NT2/D1 (cell line): ENCODE measurements around the gene ARFGAP3.

ENCODE experiments used
- DNase-seq: peaks from one replicate; pipeline ENCODE4 v3.0.0-alpha.2; 2011; ENCODE audit warnings: low read depth, low spot score
- H3K27me3 ChIP-seq: 2 replicates; pipeline ENCODE4 v1.6.0; 2011; ENCODE audit warnings: mild to moderate bottlenecking; ENCODE audit not compliant: insufficient read length, insufficient read depth
- H3K36me3 ChIP-seq: 2 replicates; pipeline ENCODE4 v1.6.1; 2011; ENCODE audit warnings: mild to moderate bottlenecking, low read length, mixed read lengths; ENCODE audit not compliant: insufficient read depth, insufficient read length
- H3K4me1 ChIP-seq: 2 replicates; pipeline ENCODE4 v1.5.1; 2011; ENCODE audit not compliant: insufficient read depth, insufficient read length
- H3K4me3 ChIP-seq: 2 replicates; pipeline ENCODE4 v1.5.1; 2011; ENCODE audit warnings: low read depth; ENCODE audit not compliant: insufficient read length
- H3K9ac ChIP-seq: 2 replicates; pipeline ENCODE4 v1.6.0; 2011; ENCODE audit warnings: low read depth; ENCODE audit not compliant: insufficient read length
- H3K9me3 ChIP-seq: 2 replicates; pipeline ENCODE4 v1.5.1; 2011; ENCODE audit warnings: mild to moderate bottlenecking, low read length; ENCODE audit not compliant: insufficient read depth
- SUZ12 ChIP-seq: IDR thresholded peaks from 2 replicates; pipeline ENCODE4 v1.6.1; 2011; ENCODE audit not compliant: insufficient read length, insufficient read depth; ENCODE audit errors: extremely low read depth
- YY1 ChIP-seq: IDR thresholded peaks from 2 replicates; pipeline ENCODE4 v1.6.1; 2011; ENCODE audit not compliant: insufficient read length, insufficient read depth
- ZNF274 ChIP-seq: IDR thresholded peaks from 2 replicates; pipeline ENCODE4 v1.6.1; 2011; ENCODE audit warnings: mild to moderate bottlenecking, low read depth, low read length

Gene ARFGAP3

DNA sequence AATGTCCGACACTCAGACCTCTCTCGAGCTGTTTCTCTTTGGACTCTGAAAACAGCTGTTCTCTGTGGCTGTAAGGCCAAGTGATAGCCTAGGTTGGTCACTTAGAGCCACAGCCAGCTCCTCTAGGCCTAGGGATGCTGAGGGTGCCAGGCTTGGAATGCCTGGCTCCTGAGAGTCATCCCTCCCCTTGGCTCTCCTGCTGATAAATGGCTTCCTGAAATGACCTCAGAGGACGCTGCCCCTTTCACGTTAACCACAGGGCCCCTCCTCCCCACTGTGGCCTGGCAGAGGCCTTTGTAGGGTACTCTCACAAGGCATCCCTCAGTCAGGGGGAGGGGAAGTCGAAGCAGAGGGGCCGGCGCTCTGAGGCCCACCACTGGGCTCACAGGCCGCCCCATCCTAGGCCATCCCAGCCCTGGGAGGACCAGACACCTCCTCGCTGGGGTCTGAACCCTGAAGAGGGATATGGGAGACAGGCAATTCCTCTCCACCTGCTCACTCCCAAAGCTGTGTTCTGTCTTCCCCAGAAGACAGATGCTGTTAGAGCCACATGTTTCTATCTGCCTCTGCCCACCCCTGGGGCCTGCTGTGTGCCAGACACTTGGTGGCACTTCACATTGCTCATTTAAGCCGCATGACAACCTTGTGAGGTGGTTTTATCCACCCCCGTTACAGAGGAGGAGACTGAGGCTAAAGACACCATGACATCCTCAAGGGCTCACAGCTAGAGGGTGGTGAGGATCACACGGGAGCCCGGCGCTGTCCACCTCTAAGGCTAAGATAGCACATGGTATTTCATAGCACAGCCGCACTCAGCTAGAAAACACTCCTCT is 50.9 kb downstream of the ARFGAP3 start:
- peaks cover 5% of the 10 kb centered on the region for H3K4me1 ChIP-seq
- H3K4me3 ChIP-seq, result no peak overlapping the region
- no peak for DNase-seq
- TF ChIP-seq YY1 (no peak), SUZ12 (no peak), ZNF274 (no peak)
- H3K9me3 ChIP-seq, result no peaks in the 10 kb centered on the region
- H3K36me3 ChIP-seq, result peaks cover 45% of the 10 kb centered on the region
- no peak overlapping the region for H3K9ac ChIP-seq
- H3K27me3 ChIP-seq, result no peaks in the 10 kb centered on the region

- no peak for TF ChIP-seq ZNF274
- TF ChIP-seq YY1, result no peak
- no peak for TF ChIP-seq SUZ12
- peaks cover 5% of the 10 kb centered on the region for H3K4me1 ChIP-seq
- no peak for DNase-seq
- peaks cover 45% of the 10 kb centered on the region for H3K36me3 ChIP-seq
- H3K27me3 ChIP-seq, result no peaks in the 10 kb centered on the region
- no peak overlapping the region for H3K4me3 ChIP-seq
- H3K9me3 ChIP-seq, result no peaks in the 10 kb centered on the region
- no peak overlapping the region for H3K9ac ChIP-seq
Observed at GRCh38 chr22:42805016-42805997, 51.8 kb downstream of the ARFGAP3 start.

DNA sequence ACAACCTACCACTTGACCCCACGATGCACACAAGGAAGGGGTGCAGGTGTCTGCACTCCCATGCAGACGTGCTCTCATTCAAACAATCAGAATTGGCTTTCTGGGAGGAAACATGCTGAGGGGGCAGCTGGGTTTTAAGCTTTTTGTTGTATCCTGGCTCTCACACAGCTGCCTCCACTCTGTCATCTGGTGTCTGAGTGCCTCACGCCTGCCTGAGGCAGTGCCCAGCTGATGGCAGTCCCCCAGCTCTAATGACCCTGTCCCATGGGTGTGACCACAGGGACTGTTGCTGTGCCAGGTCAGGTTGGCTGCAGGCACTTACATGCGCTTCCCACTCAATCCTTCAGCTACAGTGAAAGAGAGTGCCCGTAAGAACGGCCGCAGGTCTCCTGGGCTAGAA is 53.7 kb downstream of the ARFGAP3 start:
- no peaks in the 10 kb centered on the region for H3K27me3 ChIP-seq
- H3K36me3 ChIP-seq, result peaks cover 55% of the 10 kb centered on the region
- TF ChIP-seq SUZ12, result no peak
- no peak for TF ChIP-seq YY1
- TF ChIP-seq ZNF274, result no peak
- H3K9ac ChIP-seq, result no peak overlapping the region
- no peak overlapping the region for H3K4me3 ChIP-seq
- no peaks in the 10 kb centered on the region for H3K9me3 ChIP-seq
- H3K4me1 ChIP-seq, result peaks cover 5% of the 10 kb centered on the region
- DNase-seq, result no peak

- Histone ChIP-seq H3K4me1 (peaks cover 5% of the 10 kb centered on the region), H3K4me3 (no peak overlapping the region), H3K36me3 (peaks cover 54% of the 10 kb centered on the region), H3K9ac (no peak overlapping the region), H3K9me3 (no peaks in the 10 kb centered on the region), H3K27me3 (no peaks in the 10 kb centered on the region)
- TF ChIP-seq SUZ12 (no peak), YY1 (no peak), ZNF274 (no peak)
- DNase-seq, result no peak
Observed at GRCh38 chr22:42801252-42802080, 55.6 kb downstream of the ARFGAP3 start.

DNA sequence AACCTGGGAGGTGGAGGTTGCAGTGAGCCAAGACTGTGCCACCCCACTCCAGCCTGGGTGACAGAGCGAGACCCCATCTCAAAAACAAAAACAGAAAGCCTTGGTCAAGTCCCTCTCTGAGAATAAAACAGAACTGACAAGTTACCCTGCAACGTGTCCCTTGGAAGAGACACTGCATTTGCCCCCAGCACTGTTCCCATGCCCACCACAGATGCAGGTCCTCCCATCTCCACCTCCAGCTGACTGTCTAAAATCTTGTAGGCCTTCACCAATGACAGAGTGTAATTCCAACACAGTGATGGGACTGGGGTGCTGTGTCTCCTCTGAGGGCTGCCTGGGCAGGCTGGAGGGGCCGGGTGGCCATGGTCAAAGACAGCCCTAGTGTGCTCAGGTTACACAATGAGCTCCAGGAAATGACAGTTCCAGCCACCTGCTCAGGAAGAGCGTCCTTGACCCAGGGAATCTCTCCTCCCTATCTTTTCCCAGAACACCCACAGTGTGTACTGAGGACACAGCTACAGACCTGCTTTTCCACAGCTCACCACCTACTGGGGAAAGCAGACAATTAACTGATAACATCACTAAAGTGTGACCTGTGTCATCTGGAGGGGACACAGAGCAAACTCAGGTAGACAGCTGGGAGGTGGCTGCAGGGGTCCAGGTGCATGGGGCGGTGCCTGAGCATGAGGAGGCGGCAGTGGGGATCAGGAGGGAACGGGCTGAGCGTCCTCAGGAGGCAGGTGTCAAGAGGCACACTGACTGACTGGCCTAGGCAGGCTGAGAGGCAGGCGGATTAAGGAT is 56.4 kb downstream of the ARFGAP3 start:
- TF ChIP-seq ZNF274, result no peak
- TF ChIP-seq SUZ12, result no peak
- no peak for TF ChIP-seq YY1
- Histone ChIP-seq H3K9me3 (no peaks in the 10 kb centered on the region), H3K4me1 (peaks cover 4% of the 10 kb centered on the region), H3K36me3 (peaks cover 46% of the 10 kb centered on the region), H3K4me3 (no peak overlapping the region), H3K27me3 (no peaks in the 10 kb centered on the region), H3K9ac (no peak overlapping the region)
- no peak for DNase-seq
